Ammon's horn (tissue), 1 donor: Measurements from ENCODE around the gene CACNA1C.
A peak's percentile ranks its signal among the peaks of the same experiment; 100 is the strongest.

ENCODE experiments used
- DNase-seq: peaks from one replicate; pipeline ENCODE4 v3.0.0-alpha.2; 2016; ENCODE audit warnings: low spot score

Gene CACNA1C

GRCh38 chr12:2322554-2323120, 269.9 kb downstream of the CACNA1C start:
- DNase-seq: no peak

DNA sequence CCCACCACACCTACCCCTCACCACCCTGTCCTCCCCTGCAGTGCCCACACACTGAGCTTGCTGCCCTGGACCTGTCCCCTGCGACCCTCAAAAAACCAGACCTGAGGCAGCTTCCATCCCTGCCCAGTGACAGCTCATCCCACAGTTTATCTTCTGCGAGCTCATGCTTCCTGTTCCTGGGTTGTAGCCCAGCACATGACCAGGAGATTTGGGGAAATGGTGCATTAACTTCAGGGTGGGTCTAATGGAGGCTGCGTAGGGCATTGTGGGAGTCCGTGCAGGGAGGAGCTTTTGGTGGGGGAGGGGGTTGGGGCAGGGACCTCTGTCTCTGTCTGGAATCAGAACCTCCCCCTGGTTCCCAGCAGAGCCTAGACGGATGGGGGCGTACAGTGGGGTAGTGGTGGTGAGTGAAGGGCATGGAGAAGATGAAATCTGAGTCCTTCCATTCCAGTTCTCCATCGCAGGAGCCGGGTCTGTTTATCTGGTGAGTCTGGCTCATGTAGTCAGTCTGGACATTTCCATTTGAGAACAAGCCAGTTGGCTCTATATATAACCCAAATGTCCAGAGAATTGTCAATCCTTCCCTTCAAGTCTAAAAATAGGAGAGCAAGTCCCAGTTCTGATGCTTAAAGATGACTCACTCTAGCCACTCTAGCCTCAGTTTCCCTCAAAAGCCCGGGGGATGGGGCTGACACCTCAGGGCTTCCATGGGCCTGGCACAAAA, 270.9 kb downstream of the CACNA1C start:
- DNase-seq: no peak

GRCh38 chr12:2324387-2324786, 271.6 kb downstream of the CACNA1C start:
- no peak for DNase-seq

GRCh38 chr12:2325519-2325918, 272.7 kb downstream of the CACNA1C start:
- no peak for DNase-seq

DNA sequence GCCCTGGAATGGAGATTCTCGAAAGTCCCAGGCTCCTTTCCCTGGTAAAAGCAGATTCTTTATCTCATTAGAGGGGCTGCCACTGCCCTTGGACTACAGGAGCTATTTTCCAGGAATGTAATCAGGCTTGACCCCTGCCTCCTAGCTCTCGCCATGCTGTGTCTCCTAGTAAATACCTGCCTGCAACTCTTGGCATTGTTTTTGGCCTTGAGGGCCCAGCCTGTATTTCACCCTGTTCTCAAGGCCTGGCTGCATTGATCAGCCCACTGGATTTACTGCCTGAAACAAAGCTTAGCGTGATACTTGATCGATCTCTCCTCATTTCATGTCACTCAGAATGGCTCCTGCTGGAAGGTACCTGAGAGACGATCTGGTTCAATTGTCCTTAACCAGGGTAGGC, 273.7 kb downstream of the CACNA1C start:
- no peak for DNase-seq

GRCh38 chr12:2328661-2329060, 275.9 kb downstream of the CACNA1C start:
- DNase-seq: no peak

DNA sequence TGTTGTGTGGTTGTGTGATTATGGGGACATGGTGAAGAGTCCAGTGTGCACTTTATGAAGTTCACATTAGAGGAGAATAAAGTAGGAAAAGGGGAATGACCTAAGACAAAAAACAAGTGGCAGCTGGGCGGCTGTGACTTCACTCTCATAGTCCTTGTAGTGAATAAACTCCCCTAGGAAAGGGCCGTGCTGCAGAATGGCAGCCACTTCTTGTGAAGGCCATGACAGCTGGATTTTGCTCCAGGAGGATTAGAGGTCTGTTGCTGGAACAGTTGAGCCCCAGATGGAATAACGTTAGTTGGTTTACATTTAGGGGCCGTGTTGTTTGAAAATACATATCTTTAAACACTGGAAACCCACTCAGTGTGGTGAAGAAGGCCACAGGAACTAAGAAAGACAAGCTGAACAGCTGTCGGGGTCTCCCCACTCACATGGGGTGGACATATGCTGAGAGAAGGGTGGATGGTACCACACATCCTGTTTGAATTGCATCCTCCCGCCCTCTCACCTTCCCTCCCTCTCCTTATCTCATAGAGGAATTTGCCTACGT, 276.9 kb downstream of the CACNA1C start:
- DNase-seq: no peak

DNA sequence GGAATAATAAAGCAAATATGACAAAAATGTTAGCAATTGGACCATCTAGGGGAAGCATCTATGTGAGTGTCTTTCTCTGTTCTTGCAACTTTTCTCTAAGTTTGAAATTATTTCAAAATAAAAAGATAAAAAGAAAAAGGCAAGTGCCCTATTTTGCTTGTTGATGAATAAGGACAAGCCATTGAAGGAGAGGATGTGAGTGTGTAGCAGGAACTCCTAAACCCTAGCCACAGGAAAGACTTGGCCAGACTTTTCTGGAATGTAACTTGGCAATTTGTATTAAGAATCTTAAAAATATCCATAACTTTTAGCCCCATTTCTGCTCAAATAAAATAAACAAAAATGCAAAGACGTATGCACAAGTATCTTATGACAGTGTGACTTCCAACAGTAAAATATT, 279.4 kb downstream of the CACNA1C start:
- no peak for DNase-seq

GRCh38 chr12:2332947-2333346, 280.2 kb downstream of the CACNA1C start:
- DNase-seq: no peak

GRCh38 chr12:2333491-2334195, 280.9 kb downstream of the CACNA1C start:
- no peak for DNase-seq

DNA sequence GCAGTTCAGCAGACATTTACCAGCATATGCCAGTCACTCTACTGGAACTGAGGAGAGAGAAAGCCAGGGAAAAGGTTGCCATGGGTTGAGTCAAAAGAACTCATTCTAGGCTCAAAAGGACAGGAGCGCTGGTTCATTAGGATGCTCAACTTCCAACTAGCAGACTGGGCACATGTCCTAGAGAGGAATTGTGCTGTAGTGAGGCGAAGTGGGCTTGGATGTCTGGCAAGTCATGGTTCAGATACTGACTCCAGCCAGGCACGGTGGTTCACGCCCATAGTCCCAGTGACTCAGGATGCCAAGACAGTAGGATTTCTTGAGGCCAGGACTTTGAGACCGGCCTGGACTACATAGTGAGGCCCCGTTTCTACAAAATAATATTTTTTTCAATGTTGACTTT, 281.5 kb downstream of the CACNA1C start:
- DNase-seq: peak; percentile 40

DNA sequence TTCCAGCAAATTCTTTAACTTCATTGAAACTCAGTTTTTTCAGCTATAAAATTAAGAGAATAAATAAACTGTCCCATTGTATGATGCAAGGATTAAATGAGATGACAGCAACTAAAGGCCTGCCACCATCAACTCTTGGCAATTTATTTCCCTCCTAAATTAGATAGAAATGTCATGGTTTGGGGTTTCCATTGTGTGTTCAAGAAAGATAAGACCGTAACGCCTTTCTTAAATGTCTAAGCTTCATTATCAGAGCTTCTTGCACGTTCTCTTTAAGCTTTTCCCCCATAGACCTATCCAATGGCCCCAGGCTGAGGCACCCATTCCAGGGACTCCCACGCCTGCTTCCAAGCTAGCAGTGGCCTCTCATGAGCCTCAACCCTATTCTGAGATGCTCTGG, 281.9 kb downstream of the CACNA1C start:
- no peak for DNase-seq

DNA sequence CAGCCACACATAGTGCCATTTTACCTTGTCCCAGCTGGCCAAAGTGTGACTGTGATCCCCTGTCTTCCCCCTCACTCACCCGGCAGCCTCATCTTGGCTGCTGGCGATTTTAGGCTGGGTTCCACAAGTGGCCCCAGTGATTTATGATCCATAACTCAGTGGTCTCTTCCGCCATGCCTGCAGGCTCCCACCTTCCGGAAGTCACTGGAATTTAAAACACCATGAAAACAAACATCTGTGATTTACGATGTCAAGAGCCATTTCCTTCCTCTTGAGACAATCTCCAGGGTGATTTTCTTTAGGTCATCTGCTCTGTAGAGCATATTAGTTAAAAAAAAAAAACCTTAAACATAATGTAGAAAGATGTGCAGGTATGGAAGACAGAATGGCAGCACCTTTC, 282.3 kb downstream of the CACNA1C start:
- no peak for DNase-seq

DNA sequence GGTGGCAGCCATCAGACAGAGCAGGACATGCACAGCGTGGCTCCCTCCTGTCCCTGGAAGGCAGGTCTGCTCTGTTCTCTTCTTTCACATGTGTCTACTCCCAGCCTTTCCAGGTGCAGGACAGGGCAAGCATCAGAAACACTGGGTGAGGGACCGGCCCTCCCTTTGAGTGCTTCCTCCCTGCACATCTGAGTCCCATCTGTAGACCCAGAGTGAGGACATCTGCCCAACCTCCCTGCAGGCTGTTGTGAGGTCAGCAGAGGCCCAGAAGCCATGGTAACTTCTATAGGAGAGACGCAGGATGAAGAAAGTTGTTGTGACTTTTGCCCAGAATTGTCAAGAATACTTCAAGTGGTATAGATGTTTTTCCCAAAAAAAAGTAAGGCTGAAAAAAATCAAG, 282.7 kb downstream of the CACNA1C start:
- no peak for DNase-seq

DNA sequence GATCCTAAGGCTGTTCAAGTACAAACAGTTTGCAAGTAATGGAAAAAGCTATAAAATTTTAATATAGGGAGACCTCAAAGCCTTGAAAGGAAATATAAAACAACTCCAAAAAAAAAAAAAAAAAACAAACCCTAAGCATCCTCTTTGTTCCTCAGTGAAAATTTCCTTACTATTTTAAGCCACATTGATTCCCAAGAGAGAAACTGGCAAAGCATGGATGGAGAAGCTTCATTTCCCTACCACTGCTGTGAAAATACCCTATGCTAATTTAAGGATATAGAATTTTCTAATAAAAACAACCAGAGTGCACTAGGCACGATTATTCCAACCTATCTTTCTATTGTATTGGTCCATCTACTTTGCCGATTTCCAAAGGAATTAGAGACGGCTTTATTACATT, 283.1 kb downstream of the CACNA1C start:
- no peak for DNase-seq

GRCh38 chr12:2336409-2336829, 283.6 kb downstream of the CACNA1C start:
- DNase-seq: peak; percentile 14

DNA sequence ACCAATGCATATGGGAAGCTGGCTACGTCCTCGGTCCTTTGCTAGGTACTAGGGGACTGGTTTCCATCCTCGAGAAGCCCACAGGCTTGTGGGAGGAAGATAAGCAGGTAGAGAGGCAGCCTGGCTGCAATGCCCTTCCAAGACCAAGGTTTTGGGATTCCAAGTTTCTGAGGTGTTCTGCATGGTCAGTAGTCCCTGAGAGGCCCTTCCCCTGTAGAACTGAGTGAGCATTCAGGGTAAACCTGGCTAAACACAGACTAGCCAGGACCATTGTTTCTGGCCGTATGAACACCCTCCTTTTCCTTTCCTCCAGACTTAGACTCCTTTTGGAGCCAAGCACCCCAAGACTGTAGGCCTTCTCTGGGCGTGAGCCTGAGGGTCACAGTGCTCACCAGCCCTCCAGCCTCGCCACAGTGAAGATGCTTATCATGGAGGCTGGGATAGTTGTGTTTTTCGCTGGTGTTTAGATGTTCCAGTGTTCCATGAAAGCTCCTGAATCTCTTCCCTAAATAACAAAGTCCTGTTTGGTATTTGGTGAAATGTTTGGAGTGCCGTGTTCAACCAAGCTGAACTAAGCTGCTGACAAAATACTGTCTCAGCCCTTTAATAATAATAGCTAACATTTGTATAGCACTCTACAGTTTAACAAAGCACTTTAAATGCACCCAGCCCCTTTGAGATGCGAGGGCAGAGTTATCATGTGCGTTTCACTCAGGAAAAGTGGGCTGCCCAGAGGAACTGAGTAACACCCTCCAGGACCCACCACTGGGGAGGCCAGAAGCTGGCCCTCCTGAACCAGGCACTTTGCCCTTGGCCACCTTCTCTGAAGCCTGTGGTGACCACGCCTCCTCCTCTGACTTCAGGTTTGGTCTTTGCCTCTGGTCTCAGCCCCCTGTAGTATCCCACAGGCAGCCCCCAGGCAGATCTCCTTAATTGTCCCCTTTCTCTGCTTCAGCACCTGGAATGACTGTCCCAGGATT, 284.5 kb downstream of the CACNA1C start:
- DNase-seq: no peak

DNA sequence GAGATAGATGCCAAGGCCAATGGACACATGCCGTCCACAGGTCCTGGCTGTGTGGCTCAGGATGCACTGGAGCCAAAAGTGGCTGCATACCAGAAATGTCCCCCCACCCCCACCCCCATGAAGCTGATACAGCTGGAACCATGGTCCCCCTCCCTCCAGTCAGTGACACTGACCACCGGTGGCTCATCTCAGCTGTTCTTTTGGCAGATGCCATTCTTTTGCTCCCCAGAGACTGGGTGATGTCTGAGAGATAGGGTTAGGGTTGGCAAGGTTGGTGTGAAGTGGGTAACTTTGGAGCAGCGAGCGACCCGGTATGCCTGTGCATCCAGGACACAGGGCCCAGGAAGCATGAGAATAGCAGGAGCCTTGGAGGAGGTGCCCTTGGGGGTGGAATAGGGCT, 285.6 kb downstream of the CACNA1C start:
- DNase-seq: no peak

GRCh38 chr12:2338991-2339431, 286.2 kb downstream of the CACNA1C start:
- no peak for DNase-seq

DNA sequence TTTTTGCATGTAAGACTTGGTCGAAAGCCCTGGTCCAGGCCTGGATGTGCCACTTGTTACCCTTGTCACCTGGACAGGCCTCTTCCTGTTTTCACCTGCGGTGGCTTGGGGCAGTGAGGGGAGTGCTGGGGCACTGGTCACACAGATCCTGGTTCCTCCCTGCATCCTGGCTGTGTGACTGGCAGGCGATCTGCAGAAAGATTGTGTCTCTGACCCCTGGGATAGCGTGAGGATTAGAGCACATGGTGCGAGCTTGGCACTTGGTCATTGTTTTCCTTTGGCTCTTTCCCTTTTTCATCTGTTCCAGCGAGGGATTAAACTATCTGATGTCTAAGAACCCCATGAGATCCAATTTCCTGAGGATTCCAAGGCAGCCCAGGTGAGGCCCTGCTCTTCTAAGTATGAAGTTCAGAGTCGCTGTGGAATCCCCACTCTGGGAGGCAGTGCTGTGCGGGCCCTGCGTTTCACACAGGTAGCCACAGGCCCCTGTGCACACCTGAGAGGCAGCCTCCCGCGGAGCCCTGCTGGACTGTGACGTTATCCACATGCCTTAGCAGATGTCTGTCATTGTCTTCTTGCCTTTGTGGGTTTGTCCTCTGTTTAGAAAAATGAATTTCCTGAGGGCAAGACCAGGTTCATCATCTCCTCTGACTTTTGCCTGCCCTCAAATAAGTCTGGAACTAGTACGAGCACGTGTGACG, 288.4 kb downstream of the CACNA1C start:
- DNase-seq: no peak

DNA sequence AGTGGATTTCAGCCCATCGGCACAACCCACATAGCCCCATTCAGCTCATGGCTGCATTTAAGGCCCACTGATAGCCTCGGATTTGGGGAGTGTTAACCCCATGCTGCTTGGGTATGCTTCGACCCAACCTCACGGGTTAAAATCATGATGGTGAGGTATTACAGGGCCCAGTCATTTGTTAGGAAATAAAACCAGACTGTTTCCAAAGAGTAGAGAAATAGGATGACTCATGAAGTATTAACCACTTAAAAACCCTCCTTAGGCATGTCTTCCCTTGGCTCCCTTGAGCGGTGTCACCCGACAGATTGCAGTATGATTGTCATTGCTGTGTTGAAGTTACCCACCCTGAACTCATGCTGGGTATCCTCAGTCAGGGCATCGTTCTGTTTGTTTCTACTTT, 289.1 kb downstream of the CACNA1C start:
- no peak for DNase-seq
